ENCODE results near the gene DHX8. TPM values are rescaled to one million over a fixed set of nuclear protein-coding genes. Genes with fewer than 3 reads are reported as not detected.

Gene DHX8
- polyA plus RNA-seq, 3 donors = 21.8 to 35.6 (median 26.5) TPM

- peaks cover 0 to 6% (median 2%) of the 10 kb centered on the region in 7 donors for H3K9me3 Mint-ChIP-seq
- WGBS (ENCODE audit: insufficient coverage) = no CpG with 5 or more reads among the region's 1 CpG
- H3K27ac ChIP-seq (ENCODE audit: low read depth in 1 of 2, low read length in 2 of 2) = no peak overlapping the region
- H4K20me1 ChIP-seq (ENCODE audit: insufficient read depth, low read length) = no peaks in the 10 kb centered on the region
- no peak overlapping the region for H3K9ac ChIP-seq (ENCODE audit: insufficient read depth, low read length, poor library complexity, severe bottlenecking)
- H2AFZ ChIP-seq (ENCODE audit: insufficient read depth, low read depth, low read length, poor library complexity, severe bottlenecking) = no peak overlapping the region
- TF ChIP-seq CTCF (IDR thresholded peaks at IDR 0.05) = no peak
- H3K4me2 ChIP-seq (replicated peaks; ENCODE audit: extremely low read depth, low read length, poor library complexity, severe bottlenecking) = no peak overlapping the region
- H3K4me1 Mint-ChIP-seq = peaks cover 8% of the 10 kb centered on the region
- peaks cover 0 to 8% (median 2%) of the 10 kb centered on the region in 3 donors for H3K27me3 Mint-ChIP-seq (ENCODE audit: low read depth in 3 of 3)
- no peaks in the 10 kb centered on the region for H3K79me2 ChIP-seq (ENCODE audit: insufficient read depth, low read length)
- H3K27ac Mint-ChIP-seq = no peak overlapping the region
- DNase-seq = no peak
- intact Hi-C loops (cut with micrococcal nuclease) = no loop called here
- H3K4me3 Mint-ChIP-seq = no peak overlapping the region
- no peak overlapping the region for H3K4me3 ChIP-seq (replicated peaks in 1 of 3; ENCODE audit: low read depth in 2 of 3, low read length in 3 of 3)
- no peaks in the 10 kb centered on the region for H3K36me3 Mint-ChIP-seq
- H3K27me3 ChIP-seq (ENCODE audit: control insufficient read depth in 2 of 2, insufficient read depth in 2 of 2, low read length in 2 of 2) = no peaks in the 10 kb centered on the region
- H3K36me3 ChIP-seq (replicated peaks in 1 of 2; ENCODE audit: control insufficient read depth in 1 of 2, insufficient read depth in 2 of 2, low read length in 2 of 2) = no peaks in the 10 kb centered on the region
- H3K9me3 ChIP-seq (replicated peaks in 1 of 2; ENCODE audit: control insufficient read depth in 1 of 2, insufficient read depth in 1 of 2, low read length in 2 of 2) = no peaks in the 10 kb centered on the region
- H3K4me1 ChIP-seq (ENCODE audit: control insufficient read depth in 1 of 2, insufficient read depth in 2 of 2, low read length in 2 of 2) = peaks cover 7 to 8% of the 10 kb centered on the region in 2 donors
Observed at GRCh38 chr17:43454868-43455267, 28.9 kb upstream of the DHX8 start.

- Histone ChIP-seq H2AFZ (ENCODE audit: insufficient read depth, low read depth, low read length, poor library complexity, severe bottlenecking) (no peak overlapping the region), H3K9me3 (replicated peaks in 1 of 2; ENCODE audit: control insufficient read depth in 1 of 2, insufficient read depth in 1 of 2, low read length in 2 of 2) (no peaks in the 10 kb centered on the region), H3K4me3 (replicated peaks in 1 of 3; ENCODE audit: low read depth in 2 of 3, low read length in 3 of 3) (no peak overlapping the region), H3K9ac (ENCODE audit: insufficient read depth, low read length, poor library complexity, severe bottlenecking) (no peak overlapping the region), H4K20me1 (ENCODE audit: insufficient read depth, low read length) (no peaks in the 10 kb centered on the region), H3K4me2 (replicated peaks; ENCODE audit: extremely low read depth, low read length, poor library complexity, severe bottlenecking) (no peak overlapping the region), H3K27ac (ENCODE audit: low read depth in 1 of 2, low read length in 2 of 2) (no peak overlapping the region), H3K27me3 (ENCODE audit: control insufficient read depth in 2 of 2, insufficient read depth in 2 of 2, low read length in 2 of 2) (no peaks in the 10 kb centered on the region), H3K4me1 (ENCODE audit: control insufficient read depth in 1 of 2, insufficient read depth in 2 of 2, low read length in 2 of 2) (peaks cover 7 to 8% of the 10 kb centered on the region in 2 donors), H3K79me2 (ENCODE audit: insufficient read depth, low read length) (no peaks in the 10 kb centered on the region), H3K36me3 (replicated peaks in 1 of 2; ENCODE audit: control insufficient read depth in 1 of 2, insufficient read depth in 2 of 2, low read length in 2 of 2) (no peaks in the 10 kb centered on the region)
- no peak for DNase-seq
- peaks cover 2 to 12% (median 3%) of the 10 kb centered on the region in 3 donors for H3K27me3 Mint-ChIP-seq (ENCODE audit: low read depth in 3 of 3)
- intact Hi-C loops (cut with micrococcal nuclease) = no loop called here
- peaks cover 0 to 6% (median 2%) of the 10 kb centered on the region in 7 donors for H3K9me3 Mint-ChIP-seq
- TF ChIP-seq CTCF (IDR thresholded peaks at IDR 0.05) = no peak
- H3K4me1 Mint-ChIP-seq = peaks cover 8% of the 10 kb centered on the region
- WGBS (ENCODE audit: insufficient coverage) = 94% methylated on average over 4 of the region's 6 CpGs
- no peak overlapping the region for H3K27ac Mint-ChIP-seq
- no peaks in the 10 kb centered on the region for H3K36me3 Mint-ChIP-seq
- H3K4me3 Mint-ChIP-seq = no peak overlapping the region
Observed at GRCh38 chr17:43456029-43456428, 27.7 kb upstream of the DHX8 start.
